ENCODE data around the gene ADAM17. TPM values are rescaled to one million over a fixed set of nuclear protein-coding genes. Genes with fewer than 3 reads are reported as not detected.

ADAM17 gene
- total and polyA plus RNA-seq, 9 of the 15 experiments (the other 6 are each of a cell fraction or from before 2014, with no cell fraction given), result 5.8 to 30.0 (median 19.0) TPM

DNA sequence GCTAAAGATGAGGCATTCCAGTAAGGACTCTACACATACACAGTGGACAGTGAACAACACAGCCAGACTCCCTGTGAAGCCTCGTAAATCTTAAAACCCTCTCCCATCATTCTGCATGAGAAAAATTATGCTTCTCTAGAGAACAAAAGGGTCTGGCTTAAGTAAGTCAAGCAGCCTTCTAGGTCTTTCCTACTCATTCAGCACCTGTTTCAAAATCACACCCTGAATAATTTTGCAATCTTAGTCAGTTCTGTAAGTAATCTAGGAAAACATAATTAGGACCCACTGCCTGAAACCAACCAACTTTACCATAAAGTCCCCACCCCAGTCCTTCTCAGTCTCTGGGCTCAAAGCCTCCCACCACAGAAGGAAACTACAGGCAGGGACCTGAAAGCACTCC, 61.5 kb downstream of the ADAM17 start:
- no peak for TF ChIP-seq ZNF561 (CRISPR knock-in tag; conservative IDR thresholded peaks at IDR 0.05)
- TF ChIP-seq PHF20 (IDR thresholded peaks at IDR 0.05; ENCODE audit: partially characterized antibody), result no peak
- no peak for TF ChIP-seq SRSF1 (IDR thresholded peaks at IDR 0.05; ENCODE audit: low read depth, low read length)
- TF ChIP-seq HCFC1 (IDR thresholded peaks at IDR 0.05; ENCODE audit: low read depth, low read length), result no peak
- no peak for TF ChIP-seq BRD4 (IDR thresholded peaks at IDR 0.05)
- TF ChIP-seq ZNF124 (CRISPR knock-in tag; IDR thresholded peaks at IDR 0.05), result no peak
- TF ChIP-seq RAD21 (CRISPR knock-in tag; conservative IDR thresholded peaks at IDR 0.05 in 1 of 2, IDR thresholded peaks at IDR 0.05 in 1 of 2), result no peak
- Histone ChIP-seq H3K4me2 (ENCODE audit: insufficient read depth, low read length) (no peak overlapping the region), H4K20me1 (replicated peaks; ENCODE audit: control insufficient read depth, insufficient read depth, low read length) (no peaks in the 10 kb centered on the region), H3K4me1 (replicated peaks in 1 of 2; ENCODE audit: control insufficient read depth in 2 of 2, insufficient read depth in 2 of 2, low read length in 2 of 2) (no peaks in the 10 kb centered on the region), H3K4me3 (no peak overlapping the region), H3K9me1 (ENCODE audit: control insufficient read depth, insufficient read depth, low read length) (no peaks in the 10 kb centered on the region), H3K27me3 (ENCODE audit: control insufficient read depth in 2 of 2, insufficient read depth in 2 of 2, low read length in 2 of 2) (no peaks in the 10 kb centered on the region), H3K36me3 (ENCODE audit: control insufficient read depth, insufficient read depth, low read length) (peaks cover 86% of the 10 kb centered on the region), H3K9ac (ENCODE audit: insufficient read depth in 1 of 2, low read depth in 2 of 2, low read length in 2 of 2) (no peak overlapping the region), H3K79me2 (ENCODE audit: control insufficient read depth, insufficient read depth, low read length) (no peaks in the 10 kb centered on the region), H3K9me3 (replicated peaks; ENCODE audit: control insufficient read depth, insufficient read depth, low read depth, low read length) (no peaks in the 10 kb centered on the region), H3K27ac (ENCODE audit: extremely low read depth, low read depth, low read length) (no peak overlapping the region), H2AFZ (ENCODE audit: low read depth, low read length) (no peak overlapping the region)
- intact Hi-C loops (cut with micrococcal nuclease) (no loop called here), in situ Hi-C loops (cut with MboI) (no loop called here)
- DNase-seq (ENCODE audit: extremely low read depth in 1 of 4, low spot score in 3 of 4) (no peak), ATAC-seq (no peak), FAIRE-seq (no peak)
- 100% methylated on average over 1 of the region's 1 CpG for WGBS (ENCODE audit: insufficient coverage, low coverage, missing lambda C conversion rate)
- ChIA-PET CTCF (ENCODE audit: low intra/inter-chr PET ratio) (no interaction called here), POLR2A (interaction anchor here (0.6 kb wide), 1 partner anchor 13 kb away, joined by 3 read pairs; no protein-coding TSS in a partner anchor)
- no TSS peak for BruUV-seq (replicated peaks)

DNA sequence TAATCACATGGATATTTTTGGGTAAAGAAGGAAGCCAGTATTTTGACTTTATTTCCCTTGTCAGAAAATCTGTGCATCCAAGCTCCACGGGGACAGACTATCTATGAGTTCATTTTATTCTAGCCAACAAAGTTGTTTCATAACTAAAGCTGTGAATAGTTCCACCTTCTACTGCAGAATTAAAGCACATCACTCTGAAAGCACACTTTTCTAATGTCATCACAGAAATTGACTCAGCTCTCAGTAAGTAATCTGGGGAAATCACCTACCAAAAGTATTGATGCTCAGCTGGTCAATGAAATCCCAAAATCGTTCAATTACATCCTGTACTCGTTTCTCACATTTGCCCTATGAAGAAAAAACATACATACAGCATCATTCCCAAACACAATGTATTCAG, 62.2 kb downstream of the ADAM17 start:
- H3K4me1 ChIP-seq (replicated peaks in 1 of 2; ENCODE audit: control insufficient read depth in 2 of 2, insufficient read depth in 2 of 2, low read length in 2 of 2), result no peaks in the 10 kb centered on the region
- ChIA-PET CTCF (ENCODE audit: low intra/inter-chr PET ratio) (no interaction called here), POLR2A (interaction anchor here (0.6 to 1.7 kb wide), 2 partner anchors 11 to 12 kb away, joined by 3 to 5 read pairs; no protein-coding TSS in a partner anchor)
- no peak for ATAC-seq
- H3K4me3 ChIP-seq, result no peak overlapping the region
- no peak for TF ChIP-seq FIP1L1 (IDR thresholded peaks at IDR 0.05; ENCODE audit: low read depth, low read length, poor library complexity, severe bottlenecking)
- DNase-seq (ENCODE audit: extremely low read depth in 1 of 4, low spot score in 3 of 4), result no peak
- no peaks in the 10 kb centered on the region for H4K20me1 ChIP-seq (replicated peaks; ENCODE audit: control insufficient read depth, insufficient read depth, low read length)
- no peak for FAIRE-seq
- no peak overlapping the region for H3K4me2 ChIP-seq (ENCODE audit: insufficient read depth, low read length)
- no peak overlapping the region for H2AFZ ChIP-seq (ENCODE audit: low read depth, low read length)
- BruUV-seq (replicated peaks), result no TSS peak
- H3K9me3 ChIP-seq (replicated peaks; ENCODE audit: control insufficient read depth, insufficient read depth, low read depth, low read length), result no peaks in the 10 kb centered on the region
- in situ Hi-C loops (cut with MboI) (no loop called here), intact Hi-C loops (cut with micrococcal nuclease) (no loop called here)
- no peaks in the 10 kb centered on the region for H3K27me3 ChIP-seq (ENCODE audit: control insufficient read depth in 2 of 2, insufficient read depth in 2 of 2, low read length in 2 of 2)
- H3K9ac ChIP-seq (ENCODE audit: insufficient read depth in 1 of 2, low read depth in 2 of 2, low read length in 2 of 2), result no peak overlapping the region
- H3K27ac ChIP-seq (ENCODE audit: extremely low read depth, low read depth, low read length), result no peak overlapping the region
- WGBS (ENCODE audit: insufficient coverage, low coverage, missing lambda C conversion rate), result 68% methylated on average over 3 of the region's 3 CpGs
- no peaks in the 10 kb centered on the region for H3K9me1 ChIP-seq (ENCODE audit: control insufficient read depth, insufficient read depth, low read length)
- no peaks in the 10 kb centered on the region for H3K79me2 ChIP-seq (ENCODE audit: control insufficient read depth, insufficient read depth, low read length)
- peaks cover 86% of the 10 kb centered on the region for H3K36me3 ChIP-seq (ENCODE audit: control insufficient read depth, insufficient read depth, low read length)
